ENCODE data around the gene HPCAL4.

- TF ChIP-seq ZNF212 (CRISPR knock-in tag; IDR thresholded peaks at IDR 0.05) = no peak
- no peak for TF ChIP-seq ZNF75A (CRISPR knock-in tag; IDR thresholded peaks at IDR 0.05)
- no peak for TF ChIP-seq POLR2A (conservative IDR thresholded peaks at IDR 0.05)
- TF ChIP-seq EP300 (IDR thresholded peaks at IDR 0.05; ENCODE audit: low read length) = no peak
- no peak for TF ChIP-seq ZBTB7A (IDR thresholded peaks at IDR 0.05; ENCODE audit: borderline replicate concordance, control insufficient read depth, low read depth, low read length)
- no peak for TF ChIP-seq ETV5 (CRISPR knock-in tag; IDR thresholded peaks at IDR 0.05; ENCODE audit: low read depth)
- TF ChIP-seq RFX5 (IDR thresholded peaks at IDR 0.05; ENCODE audit: low read depth, low read length) = no peak
Measured at GRCh38 chr1:39659538-39659937, 31.7 kb downstream of the HPCAL4 start.
